NCI-H345 (cell line): Measurements from ENCODE around the gene PNKD.

Source experiments
- DNase-seq: peaks from one replicate; lab custom pipeline; 2025; lab: John Stamatoyannopoulos, UW

The PNKD gene

DNA sequence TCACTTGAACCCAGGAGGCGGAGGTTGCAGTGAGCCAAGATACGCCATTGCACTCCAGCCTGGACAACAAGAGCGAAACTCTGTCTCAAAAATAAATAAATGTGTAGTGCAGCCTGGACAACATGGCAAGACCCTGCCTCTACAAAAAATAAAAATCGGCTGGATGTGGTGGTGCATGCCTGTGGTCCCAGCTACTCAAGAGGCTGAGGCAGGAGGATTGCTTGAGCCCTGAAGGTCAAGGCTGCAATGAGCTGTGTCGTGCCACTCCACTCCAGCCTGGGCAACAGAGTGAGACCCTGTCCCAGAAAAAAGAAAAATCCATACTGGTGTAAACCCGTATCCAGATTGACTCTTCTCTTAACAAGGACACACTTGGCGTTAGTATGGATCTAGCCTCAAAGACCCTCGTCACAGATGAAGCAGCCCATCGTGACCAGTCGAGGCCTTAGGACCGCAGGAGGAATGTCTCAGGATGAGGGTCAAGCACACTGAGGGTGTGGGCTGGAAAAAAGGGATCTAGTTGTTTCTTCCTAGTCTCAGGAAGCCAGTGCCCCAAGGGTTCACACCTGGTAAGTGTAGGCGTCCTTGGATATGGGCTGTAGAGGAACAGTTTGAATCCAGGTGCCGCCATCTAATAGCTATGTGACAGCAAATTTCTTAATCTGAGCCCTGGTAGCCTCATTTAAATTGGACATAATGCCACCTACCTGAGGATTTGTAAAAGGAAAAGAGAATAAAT is 13.5 kb upstream of the PNKD start:
- no peak for DNase-seq

DNA sequence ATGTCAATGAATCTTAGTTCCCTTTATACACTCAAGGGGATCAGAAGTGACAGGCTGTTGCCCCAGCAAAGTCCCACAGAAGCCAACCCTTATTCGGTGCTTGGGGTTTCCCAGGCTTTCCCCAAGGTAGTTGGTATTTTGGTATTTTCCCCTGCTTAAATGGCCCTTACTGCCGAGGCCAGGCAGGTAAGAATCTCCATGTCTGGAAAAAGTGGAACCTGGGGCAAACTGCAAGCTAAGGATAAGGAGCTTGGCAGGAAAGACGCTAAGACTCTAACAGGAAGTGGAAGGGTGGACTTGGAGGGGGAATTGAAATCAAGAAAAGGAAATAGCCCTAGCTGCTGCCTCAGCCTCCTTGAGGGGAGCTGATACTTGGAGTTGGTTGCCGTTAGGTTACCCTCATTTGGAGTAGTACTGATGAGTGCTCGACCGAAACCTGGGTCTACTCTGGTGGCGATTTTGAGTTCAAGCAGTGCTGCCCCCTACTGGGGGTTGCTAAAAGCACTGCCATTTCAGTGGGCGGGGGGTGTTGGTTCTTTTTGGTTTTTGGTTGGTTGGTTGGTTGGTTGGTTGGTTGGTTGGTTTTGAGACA is 12.8 kb upstream of the PNKD start:
- DNase-seq, result no peak

DNA sequence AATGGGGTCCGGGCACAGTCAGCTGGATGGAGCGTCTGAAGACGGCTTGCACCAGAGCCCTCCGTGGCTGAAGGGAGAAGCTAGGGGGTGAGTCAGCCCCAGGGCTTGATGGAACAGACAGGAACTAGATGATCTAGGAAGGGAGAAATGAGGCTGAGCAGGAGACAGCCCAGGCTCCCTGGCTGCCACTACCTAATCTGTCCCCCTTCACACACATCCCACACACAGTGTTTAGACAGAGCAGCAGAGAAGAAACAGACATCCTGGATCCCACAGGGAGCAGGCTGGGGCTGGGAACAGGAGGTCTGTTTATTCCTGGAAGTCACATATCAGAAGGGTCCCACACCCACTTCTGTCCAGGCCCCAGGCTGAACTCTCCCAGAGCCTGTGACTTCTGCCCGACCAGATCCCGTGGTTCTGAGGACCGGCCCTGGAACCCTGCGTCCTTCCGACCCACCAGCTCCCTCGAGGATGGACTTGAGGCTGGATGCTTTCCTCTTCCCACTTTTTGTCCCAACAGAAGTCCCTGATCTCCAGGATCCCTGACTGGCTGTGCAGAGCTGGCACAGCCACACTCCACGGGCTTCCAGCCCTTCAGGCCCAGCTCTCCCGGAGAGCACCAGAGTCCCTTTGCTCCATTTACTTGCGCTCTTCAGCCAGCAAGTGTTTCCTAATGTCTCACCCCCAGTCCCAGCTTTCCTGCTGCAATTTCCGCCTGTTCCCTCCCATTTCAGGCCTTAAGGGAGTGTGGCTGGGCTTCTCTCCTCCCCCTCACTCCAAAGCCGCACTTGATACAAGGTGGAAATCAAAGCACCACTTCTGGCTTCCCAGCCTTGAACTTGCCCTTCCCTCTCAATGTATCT is 11.0 kb upstream of the PNKD start:
- DNase-seq, result no peak

DNA sequence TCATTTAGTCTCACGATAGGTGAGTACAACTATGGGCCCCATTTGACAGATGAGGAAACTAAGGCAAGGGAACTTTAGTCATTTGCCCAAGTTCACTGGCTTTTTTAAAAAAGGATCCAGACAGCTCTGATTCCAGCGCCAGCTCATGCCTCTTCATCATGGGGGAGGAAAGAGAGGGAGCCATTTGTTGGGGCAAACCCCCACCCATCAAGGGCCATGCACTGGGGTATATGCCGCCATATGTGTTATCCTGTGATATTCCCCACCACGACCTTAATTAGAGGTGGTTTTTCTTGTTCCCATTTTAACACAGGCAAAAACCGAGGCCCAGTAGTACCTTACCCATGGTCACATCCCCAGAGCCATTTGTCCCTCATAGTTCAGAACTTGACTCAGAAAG is 10.2 kb upstream of the PNKD start:
- no peak for DNase-seq

DNA sequence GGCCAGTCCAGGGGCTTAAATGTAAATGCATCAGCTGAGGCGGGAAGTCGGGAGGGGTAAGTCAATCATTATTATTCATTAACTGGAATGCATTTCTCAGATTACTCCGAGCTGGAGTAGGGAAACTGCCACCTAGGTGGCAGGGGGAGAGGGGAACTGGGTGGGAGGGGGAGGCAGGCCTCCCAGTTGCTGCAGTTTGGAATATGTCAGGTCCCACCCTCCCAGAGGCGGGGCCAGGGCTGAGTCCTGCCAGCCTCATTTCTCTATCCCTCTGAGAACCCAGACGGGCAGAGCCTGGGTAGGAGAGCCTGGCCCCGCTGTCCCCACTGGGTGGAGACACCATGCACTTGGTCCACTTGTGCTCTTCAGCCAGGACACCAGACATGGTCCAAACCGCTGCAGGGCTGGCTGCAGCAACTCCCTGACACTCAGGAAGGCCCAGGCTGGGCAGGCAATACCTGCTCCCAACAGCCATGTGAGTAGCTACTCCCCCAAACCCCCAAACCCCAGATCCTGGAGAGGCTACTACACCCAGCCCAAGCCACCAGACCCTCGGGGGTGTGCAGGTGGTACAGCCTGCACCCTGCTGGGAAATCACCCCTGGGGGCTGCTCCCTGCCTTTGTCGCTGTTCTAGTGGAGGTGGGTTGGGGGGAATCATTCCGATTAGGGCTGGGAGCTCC is 9.4 kb upstream of the PNKD start, which contains the start of gene GPBAR1:
Gene GPBAR1, plus strand, starts transcription at position 274 of the 681 bp plus-strand sequence. CDS start 1,710 bp downstream, outside the sequence.
- DNase-seq, result no peak

GRCh38 chr2:218261423-218262236 is 8.7 kb upstream of the PNKD start:
- DNase-seq, result no peak

- DNase-seq, result no peak
Measured at GRCh38 chr2:218262237-218262600, 8.1 kb upstream of the PNKD start.

DNA sequence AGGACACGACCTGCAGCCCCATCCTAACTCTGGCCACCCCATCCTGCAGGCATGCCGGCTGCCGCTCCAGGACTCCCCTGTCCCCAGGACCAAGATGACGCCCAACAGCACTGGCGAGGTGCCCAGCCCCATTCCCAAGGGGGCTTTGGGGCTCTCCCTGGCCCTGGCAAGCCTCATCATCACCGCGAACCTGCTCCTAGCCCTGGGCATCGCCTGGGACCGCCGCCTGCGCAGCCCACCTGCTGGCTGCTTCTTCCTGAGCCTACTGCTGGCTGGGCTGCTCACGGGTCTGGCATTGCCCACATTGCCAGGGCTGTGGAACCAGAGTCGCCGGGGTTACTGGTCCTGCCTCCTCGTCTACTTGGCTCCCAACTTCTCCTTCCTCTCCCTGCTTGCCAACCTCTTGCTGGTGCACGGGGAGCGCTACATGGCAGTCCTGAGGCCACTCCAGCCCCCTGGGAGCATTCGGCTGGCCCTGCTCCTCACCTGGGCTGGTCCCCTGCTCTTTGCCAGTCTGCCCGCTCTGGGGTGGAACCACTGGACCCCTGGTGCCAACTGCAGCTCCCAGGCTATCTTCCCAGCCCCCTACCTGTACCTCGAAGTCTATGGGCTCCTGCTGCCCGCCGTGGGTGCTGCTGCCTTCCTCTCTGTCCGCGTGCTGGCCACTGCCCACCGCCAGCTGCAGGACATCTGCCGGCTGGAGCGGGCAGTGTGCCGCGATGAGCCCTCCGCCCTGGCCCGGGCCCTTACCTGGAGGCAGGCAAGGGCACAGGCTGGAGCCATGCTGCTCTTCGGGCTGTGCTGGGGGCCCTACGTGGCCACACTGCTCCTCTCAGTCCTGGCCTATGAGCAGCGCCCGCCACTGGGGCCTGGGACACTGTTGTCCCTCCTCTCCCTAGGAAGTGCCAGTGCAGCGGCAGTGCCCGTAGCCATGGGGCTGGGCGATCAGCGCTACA is 7.4 kb upstream of the PNKD start:
- no peak for DNase-seq

GRCh38 chr2:218263817-218264641 is 6.3 kb upstream of the PNKD start:
- no peak for DNase-seq

GRCh38 chr2:218264773-218265561 is 5.4 kb upstream of the PNKD start:
- no peak for DNase-seq

DNA sequence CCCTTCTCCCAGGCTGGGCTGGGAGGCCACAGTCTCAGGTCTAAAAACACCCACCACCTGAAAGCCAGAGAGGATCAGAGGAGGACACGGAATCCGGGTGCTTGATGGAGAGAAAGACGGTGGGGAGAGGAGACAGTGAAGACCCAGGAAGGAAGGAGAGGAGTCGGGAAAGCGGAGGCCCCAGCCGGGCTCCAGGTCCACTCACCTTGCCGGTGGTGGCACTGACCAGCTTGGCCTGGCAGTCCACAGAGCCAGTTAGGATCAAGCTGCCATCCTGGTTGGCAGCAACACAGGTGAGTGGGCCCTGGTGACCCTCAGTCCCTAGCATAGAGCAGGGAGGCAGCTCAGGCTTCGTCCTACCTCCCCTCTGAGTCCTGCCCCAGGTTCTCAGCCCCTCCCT is 4.7 kb upstream of the PNKD start:
- DNase-seq, result no peak

DNA sequence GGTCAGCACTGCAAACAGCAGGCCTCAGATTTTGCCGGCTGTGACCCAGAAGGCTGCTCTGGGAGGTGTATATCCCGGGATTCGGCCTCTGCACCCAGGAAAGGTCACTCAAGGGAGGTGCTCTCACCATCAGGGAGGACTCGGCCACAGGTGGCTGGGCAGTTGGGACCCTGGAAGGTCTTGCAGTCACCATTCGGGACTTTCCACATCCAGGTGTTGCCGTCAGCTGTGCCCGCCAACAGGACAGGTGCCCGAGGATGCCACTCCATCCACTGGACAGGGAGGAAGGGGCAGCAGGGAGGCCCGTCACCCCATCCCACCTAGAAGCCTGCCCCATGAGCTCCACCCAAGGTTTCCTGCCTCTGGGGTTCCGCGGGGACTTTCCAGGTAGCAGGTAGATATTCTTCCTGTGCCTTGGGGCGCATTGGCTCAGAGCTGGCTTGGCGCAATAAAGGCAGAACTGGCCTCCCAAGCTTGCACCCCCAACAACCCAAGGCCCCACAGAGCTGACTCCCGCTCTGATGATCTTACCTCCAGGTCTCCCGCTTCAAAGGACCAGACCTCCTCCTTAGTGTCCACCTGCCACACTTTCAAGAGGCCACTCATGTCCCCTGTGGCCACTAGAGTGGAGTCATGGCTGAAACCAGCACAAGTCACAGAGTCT is 3.9 kb upstream of the PNKD start:
- no peak for DNase-seq

- no peak for DNase-seq
Measured at GRCh38 chr2:218267259-218267658, 3.1 kb upstream of the PNKD start.

DNA sequence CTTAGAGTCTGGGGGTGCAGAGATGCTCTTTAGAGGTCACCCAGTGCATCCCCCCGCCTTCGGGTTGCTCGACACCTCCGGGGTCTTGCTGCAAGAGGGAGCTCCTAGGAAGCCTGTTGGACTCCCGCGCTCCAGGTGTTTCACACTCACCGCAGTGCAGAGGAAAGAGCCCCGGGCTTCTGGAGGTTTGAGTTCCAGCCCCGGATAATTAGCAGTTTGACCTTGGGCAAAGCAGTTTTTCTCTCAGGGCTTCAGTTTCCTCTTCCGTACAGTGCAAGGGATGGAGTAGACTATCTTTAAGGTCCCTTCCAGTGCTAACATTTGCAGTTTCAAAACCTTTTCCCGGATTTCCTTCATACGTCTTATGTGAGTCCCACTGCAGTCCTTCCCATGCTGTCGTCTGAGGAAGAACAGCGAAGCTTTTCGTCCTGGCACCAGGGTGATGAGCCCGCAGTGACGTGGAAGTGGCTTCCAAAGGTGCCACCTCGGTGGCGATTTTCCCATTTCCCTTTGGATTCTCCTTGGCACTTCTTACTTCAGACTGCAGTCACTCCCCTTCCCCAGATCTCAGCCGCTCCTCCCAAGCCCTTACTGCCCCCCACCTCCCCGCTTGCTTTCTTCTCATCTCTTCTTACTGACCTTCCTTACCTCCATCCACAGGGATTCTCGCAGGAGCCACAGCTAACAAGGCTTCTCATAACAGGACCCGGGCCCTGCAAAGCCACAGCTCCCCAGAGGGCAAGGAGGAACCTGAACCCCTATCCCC is 585 bp downstream of the PNKD start:
- peak; percentile 39 for DNase-seq

GRCh38 chr2:218271487-218271797 is 1.1 kb downstream of the PNKD start:
- no peak for DNase-seq

DNA sequence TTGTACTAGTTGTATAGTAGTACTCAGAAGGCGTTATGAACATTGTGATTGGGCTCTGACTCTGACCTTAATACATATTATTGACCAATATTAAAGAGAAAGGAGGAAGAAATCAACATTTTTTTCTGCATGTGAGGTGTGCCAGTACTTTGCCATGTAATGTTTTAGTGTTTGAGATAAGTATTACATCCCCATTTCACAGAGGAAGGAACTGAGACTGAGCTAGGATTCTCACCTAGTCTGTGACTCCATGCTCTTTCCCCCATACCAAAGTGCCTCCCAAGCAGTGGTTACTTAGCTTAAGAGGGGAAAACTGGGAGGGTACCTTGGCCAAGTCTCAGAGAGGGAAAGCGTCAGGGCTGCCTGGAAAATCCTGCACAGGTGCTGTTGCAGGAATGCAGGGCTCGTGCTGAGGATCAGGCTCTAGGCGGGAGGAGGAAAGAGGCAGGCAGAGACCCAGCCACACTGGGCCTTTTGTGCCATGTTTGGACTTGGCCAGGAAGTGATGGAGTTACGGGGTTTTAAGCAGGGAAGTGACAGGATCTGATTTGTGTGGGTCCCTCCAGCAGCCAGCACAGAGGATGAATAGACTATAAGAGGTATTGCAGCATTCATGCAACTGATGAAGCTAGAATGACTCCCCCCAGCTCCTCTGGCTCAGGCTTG is 1.7 kb downstream of the PNKD start:
- no peak for DNase-seq
